Astrocyte (in vitro differentiated cells and primary cell): ENCODE measurements around the gene TEX19. TPM values are rescaled to one million over a fixed set of nuclear protein-coding genes. Genes with fewer than 3 reads are reported as not detected.

Experiments
- DNase-seq: peaks from one replicate; pipeline ENCODE4 v3.0.0-alpha.2; 2010; ENCODE audit warnings: low read depth
- FAIRE-seq: peaks from 2 replicates; lab custom pipeline; 2011; peaks lifted over from hg19 to GRCh38; lab: Jason Lieb, UNC
- H2AFZ ChIP-seq: 2 replicates; pipeline ENCODE4 v1.6.0; 2012; ENCODE audit warnings: low read depth, low read length, inconsistent platforms
- H3K27ac ChIP-seq: 2 replicates; pipeline ENCODE4 v1.5.1; 2011; ENCODE audit warnings: low read depth, low read length, inconsistent platforms
- H3K27me3 ChIP-seq: 2 replicates; pipeline ENCODE4 v1.6.0; 2011; ENCODE audit warnings: low read length, inconsistent platforms; ENCODE audit not compliant: insufficient read depth
- H3K36me3 ChIP-seq: 2 replicates; pipeline ENCODE4 v1.5.1; 2011; ENCODE audit warnings: low read length, inconsistent platforms; ENCODE audit not compliant: insufficient read depth
- H3K4me1 ChIP-seq: 2 replicates; pipeline ENCODE4 v1.5.1; 2011; ENCODE audit warnings: low read length, inconsistent platforms; ENCODE audit not compliant: insufficient read depth
- H3K4me2 ChIP-seq: 2 replicates; pipeline ENCODE4 v1.6.0; 2012; ENCODE audit warnings: low read length, inconsistent platforms
- H3K4me3 ChIP-seq: 2 replicates; pipeline ENCODE4 v1.5.1; 2011; ENCODE audit warnings: low read depth, mild to moderate bottlenecking, low read length, inconsistent platforms; ENCODE audit not compliant: insufficient read depth
- H3K79me2 ChIP-seq: 2 replicates; pipeline ENCODE4 v1.6.0; 2012; ENCODE audit warnings: mild to moderate bottlenecking, low read length, inconsistent platforms; ENCODE audit not compliant: insufficient read depth
- H3K9ac ChIP-seq: 2 replicates; pipeline ENCODE4 v1.6.0; 2012; ENCODE audit warnings: mild to moderate bottlenecking, low read length, inconsistent platforms
- H3K9me3 ChIP-seq: 2 replicates; pipeline ENCODE4 v1.5.1; 2012; ENCODE audit warnings: low read depth, mild to moderate bottlenecking, low read length, inconsistent platforms; ENCODE audit not compliant: insufficient read depth
- H4K20me1 ChIP-seq: 2 replicates; pipeline ENCODE4 v1.6.0; 2012; ENCODE audit warnings: low read length, inconsistent platforms; ENCODE audit not compliant: insufficient read depth
- H3K27ac Mint-ChIP-seq: one replicate; pipeline ENCODE4 v1.8.0; 2021; ENCODE audit warnings: mild to moderate bottlenecking, mixed read lengths; ENCODE audit not compliant: unreplicated experiment
- H3K27me3 Mint-ChIP-seq: one replicate; pipeline ENCODE4 v1.8.0; 2021; ENCODE audit warnings: low read depth, mixed read lengths; ENCODE audit not compliant: unreplicated experiment
- H3K36me3 Mint-ChIP-seq: one replicate; pipeline ENCODE4 v1.8.0; 2021; ENCODE audit warnings: low read depth, mixed read lengths; ENCODE audit not compliant: unreplicated experiment
- H3K4me1 Mint-ChIP-seq: one replicate; pipeline ENCODE4 v1.8.0; 2021; ENCODE audit warnings: low read depth, mixed read lengths; ENCODE audit not compliant: unreplicated experiment
- H3K4me3 Mint-ChIP-seq: one replicate; pipeline ENCODE4 v1.8.0; 2021; ENCODE audit warnings: mild to moderate bottlenecking, moderate library complexity, mixed read lengths; ENCODE audit not compliant: unreplicated experiment
- H3K9me3 Mint-ChIP-seq: one replicate; pipeline ENCODE4 v1.8.0; 2021; ENCODE audit warnings: mild to moderate bottlenecking, mixed read lengths; ENCODE audit not compliant: unreplicated experiment
- EZH2 ChIP-seq: IDR thresholded peaks from 2 replicates; pipeline ENCODE4 v1.6.1; 2012; ENCODE audit warnings: mild to moderate bottlenecking, low read length, inconsistent platforms; ENCODE audit not compliant: insufficient read depth
- total RNA-seq: library from RNA; stranded (reverse); gene quantifications from 2 replicates; pipeline ENCODE4 v1.2.1, GENCODE V29; 2021
- TF ChIP-seq, protein P1 (sequence below): IDR thresholded peaks from 2 replicates; pipeline ENCODE4 v1.5.1; 2011; ENCODE audit warnings: low read depth, mild to moderate bottlenecking, inconsistent platforms, low read length, moderate library complexity; ENCODE audit not compliant: insufficient read depth

TEX19 gene
- total RNA-seq, 1 donor from 2014 or later: not detected

DNA sequence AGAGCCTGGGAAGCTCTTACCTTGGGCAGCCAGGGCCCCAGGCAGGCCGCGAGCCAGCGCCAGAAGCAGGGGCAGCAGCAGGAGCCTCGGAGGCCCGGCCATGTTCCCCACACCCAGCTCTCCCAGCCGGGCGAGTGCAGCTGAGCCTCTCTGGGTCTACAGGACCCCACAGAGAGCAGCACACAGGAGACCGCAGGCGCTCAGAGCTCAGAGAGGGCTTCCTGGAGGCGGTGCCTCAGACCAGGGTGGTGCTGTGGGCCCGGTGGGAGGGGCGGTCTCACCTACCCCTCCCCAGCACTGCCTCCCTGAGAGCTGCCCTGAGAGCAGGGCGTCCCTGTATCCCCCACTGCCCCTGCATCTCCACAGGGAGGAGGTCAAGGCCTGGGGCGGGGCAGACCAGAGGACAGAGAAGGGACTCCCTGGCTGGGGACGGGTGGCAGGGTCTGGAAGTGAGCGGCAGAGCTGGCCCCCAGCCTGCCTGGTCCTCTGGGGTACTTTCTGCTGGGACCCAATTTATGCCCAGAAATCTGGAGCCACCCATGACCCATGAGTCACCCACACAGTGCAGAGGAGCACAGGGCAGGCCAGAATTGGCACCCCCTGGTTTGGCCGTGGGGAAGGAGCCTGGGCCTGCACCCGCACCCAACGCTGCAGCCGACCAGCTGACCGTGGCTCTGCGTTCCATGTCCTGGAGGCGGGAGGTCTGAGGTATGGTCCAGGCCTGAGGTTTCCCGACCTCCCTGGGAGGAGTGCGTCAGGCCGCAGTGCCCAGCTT, 41.5 kb upstream of the TEX19 start, which contains the start of gene CD7:
CD7 (minus strand) TSS at position 215 of the 775 bp plus-strand sequence; CDS start at position 102, 113 bp downstream.
- Mint-ChIP-seq H3K27me3 (peaks cover 19% of the 10 kb centered on the region), H3K27ac (no peak within 1 kb of the TSS), H3K4me3 (no peak within 1 kb of the TSS), H3K36me3 (no peaks in the 10 kb centered on the region), H3K4me1 (no peaks in the 10 kb centered on the region), H3K9me3 (no peaks in the 10 kb centered on the region)
- Histone ChIP-seq H2AFZ (no peak within 1 kb of the TSS), H3K4me3 (no peak within 1 kb of the TSS), H3K79me2 (no peaks in the 10 kb centered on the region), H3K27ac (no peak within 1 kb of the TSS), H3K27me3 (peaks cover 16% of the 10 kb centered on the region), H3K9ac (no peak within 1 kb of the TSS), H3K9me3 (peaks cover 10% of the 10 kb centered on the region), H3K4me2 (no peak within 1 kb of the TSS), H3K4me1 (no peaks in the 10 kb centered on the region), H4K20me1 (no peaks in the 10 kb centered on the region), H3K36me3 (no peaks in the 10 kb centered on the region)
- FAIRE-seq: no peak
- no peak for TF ChIP-seq EZH2
- TF ChIP-seq, protein P1, sequence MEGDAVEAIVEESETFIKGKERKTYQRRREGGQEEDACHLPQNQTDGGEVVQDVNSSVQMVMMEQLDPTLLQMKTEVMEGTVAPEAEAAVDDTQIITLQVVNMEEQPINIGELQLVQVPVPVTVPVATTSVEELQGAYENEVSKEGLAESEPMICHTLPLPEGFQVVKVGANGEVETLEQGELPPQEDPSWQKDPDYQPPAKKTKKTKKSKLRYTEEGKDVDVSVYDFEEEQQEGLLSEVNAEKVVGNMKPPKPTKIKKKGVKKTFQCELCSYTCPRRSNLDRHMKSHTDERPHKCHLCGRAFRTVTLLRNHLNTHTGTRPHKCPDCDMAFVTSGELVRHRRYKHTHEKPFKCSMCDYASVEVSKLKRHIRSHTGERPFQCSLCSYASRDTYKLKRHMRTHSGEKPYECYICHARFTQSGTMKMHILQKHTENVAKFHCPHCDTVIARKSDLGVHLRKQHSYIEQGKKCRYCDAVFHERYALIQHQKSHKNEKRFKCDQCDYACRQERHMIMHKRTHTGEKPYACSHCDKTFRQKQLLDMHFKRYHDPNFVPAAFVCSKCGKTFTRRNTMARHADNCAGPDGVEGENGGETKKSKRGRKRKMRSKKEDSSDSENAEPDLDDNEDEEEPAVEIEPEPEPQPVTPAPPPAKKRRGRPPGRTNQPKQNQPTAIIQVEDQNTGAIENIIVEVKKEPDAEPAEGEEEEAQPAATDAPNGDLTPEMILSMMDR: no peak
- no peak for DNase-seq

DNA sequence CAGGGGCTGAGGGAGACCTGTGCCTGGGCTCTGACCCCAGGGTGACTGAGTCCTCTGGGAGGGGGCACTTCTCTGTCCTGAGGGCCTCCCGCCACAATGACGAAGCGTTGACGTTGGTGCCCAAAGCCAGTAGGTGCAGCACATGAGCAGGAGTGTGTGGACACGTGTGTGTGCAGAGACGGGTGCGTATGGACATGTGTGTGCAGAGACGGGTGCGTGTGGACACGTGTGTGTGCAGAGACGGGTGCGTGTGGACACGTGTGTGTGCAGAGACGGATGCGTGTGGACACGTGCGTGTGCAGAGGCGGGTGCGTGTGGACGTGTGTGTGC, 40.9 kb upstream of the TEX19 start:
- Histone ChIP-seq H4K20me1 (no peaks in the 10 kb centered on the region), H3K36me3 (no peaks in the 10 kb centered on the region), H2AFZ (no peak overlapping the region), H3K9ac (no peak overlapping the region), H3K4me1 (no peaks in the 10 kb centered on the region), H3K79me2 (no peaks in the 10 kb centered on the region), H3K4me2 (no peak overlapping the region), H3K27me3 (peaks cover 16% of the 10 kb centered on the region), H3K27ac (no peak overlapping the region), H3K4me3 (no peak overlapping the region), H3K9me3 (peaks cover 10% of the 10 kb centered on the region)
- peaks cover 19% of the 10 kb centered on the region for H3K27me3 Mint-ChIP-seq
- TF ChIP-seq EZH2: no peak
- TF ChIP-seq, protein P1: no peak
- no peaks in the 10 kb centered on the region for H3K4me1 Mint-ChIP-seq
- no peak overlapping the region for H3K27ac Mint-ChIP-seq
- no peaks in the 10 kb centered on the region for H3K36me3 Mint-ChIP-seq
- H3K9me3 Mint-ChIP-seq: no peaks in the 10 kb centered on the region
- H3K4me3 Mint-ChIP-seq: no peak overlapping the region
- FAIRE-seq: no peak
- DNase-seq: no peak
